Keratinocyte (primary cell): ENCODE measurements around the gene HCFC1.

ENCODE experiments used
- EZH2 ChIP-seq: IDR thresholded peaks from one replicate; pipeline ENCODE4 v1.6.1; 2012; ENCODE audit warnings: inconsistent platforms, mild to moderate bottlenecking, low read length, moderate library complexity
- TF ChIP-seq, protein P1 (sequence below), 3 experiments: IDR thresholded peaks in 1 of 3; conservative IDR thresholded peaks in 1 of 3; optimal IDR thresholded peaks in 1 of 3; 2 replicates in 2 of 3; 3 replicates in 1 of 3; pipeline versions ENCODE3 to v1.5.1; 2011; ENCODE audit warnings: low read length in 3 of 3, mild to moderate bottlenecking in 3 of 3, moderate library complexity in 2 of 3, control low read depth in 1 of 3, inconsistent platforms in 1 of 3; ENCODE audit not compliant: insufficient read depth in 2 of 3; ENCODE audit errors: extremely low read depth in 1 of 3

DNA sequence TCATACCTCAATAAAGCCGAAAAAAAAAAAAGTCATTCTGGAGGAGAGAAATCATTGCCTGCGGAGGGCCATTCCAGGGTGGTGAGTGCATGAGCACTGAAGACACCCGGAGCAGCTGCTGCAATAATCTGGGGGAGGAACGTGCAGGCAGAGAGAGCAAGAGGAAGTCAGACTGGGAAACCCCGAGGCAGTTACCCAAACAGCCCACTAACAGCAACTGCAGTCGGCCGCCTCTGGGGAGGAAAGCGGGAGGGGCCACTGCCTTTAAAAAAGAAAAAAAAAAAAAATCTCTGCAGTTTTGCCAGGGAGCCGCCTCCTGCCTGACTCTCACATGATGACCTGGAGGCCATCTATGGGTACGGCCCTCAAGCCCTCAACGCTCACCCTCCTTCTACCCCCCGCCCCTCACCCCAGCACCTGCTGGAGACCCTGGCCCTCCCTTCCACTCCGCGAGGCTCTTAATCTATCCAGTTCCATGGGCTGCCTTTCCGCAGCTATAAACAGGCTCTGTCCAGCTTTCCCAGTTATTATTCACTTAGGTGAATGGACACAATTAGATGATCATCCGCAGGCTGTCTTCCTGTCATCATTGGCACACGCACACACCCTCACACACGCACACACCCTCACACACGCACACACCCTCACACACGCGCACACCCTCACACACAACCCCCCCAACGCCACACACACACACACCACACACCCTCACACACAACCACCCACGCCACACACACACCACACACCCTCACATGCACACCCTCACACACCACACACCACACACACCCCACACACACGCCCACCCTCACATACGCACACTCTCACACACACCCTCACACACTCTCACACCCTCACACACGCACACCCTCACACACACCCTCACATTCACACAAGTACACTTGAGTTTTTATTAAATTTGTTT is 70.5 kb downstream of the HCFC1 start:
- TF ChIP-seq, protein P1, sequence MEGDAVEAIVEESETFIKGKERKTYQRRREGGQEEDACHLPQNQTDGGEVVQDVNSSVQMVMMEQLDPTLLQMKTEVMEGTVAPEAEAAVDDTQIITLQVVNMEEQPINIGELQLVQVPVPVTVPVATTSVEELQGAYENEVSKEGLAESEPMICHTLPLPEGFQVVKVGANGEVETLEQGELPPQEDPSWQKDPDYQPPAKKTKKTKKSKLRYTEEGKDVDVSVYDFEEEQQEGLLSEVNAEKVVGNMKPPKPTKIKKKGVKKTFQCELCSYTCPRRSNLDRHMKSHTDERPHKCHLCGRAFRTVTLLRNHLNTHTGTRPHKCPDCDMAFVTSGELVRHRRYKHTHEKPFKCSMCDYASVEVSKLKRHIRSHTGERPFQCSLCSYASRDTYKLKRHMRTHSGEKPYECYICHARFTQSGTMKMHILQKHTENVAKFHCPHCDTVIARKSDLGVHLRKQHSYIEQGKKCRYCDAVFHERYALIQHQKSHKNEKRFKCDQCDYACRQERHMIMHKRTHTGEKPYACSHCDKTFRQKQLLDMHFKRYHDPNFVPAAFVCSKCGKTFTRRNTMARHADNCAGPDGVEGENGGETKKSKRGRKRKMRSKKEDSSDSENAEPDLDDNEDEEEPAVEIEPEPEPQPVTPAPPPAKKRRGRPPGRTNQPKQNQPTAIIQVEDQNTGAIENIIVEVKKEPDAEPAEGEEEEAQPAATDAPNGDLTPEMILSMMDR (optimal IDR thresholded peaks at IDR 0.05 in 1 of 3, IDR thresholded peaks at IDR 0.05 in 1 of 3, conservative IDR thresholded peaks at IDR 0.05 in 1 of 3; ENCODE audit: extremely low read depth in 1 of 3, insufficient read depth in 2 of 3, low read length in 3 of 3), result no peak
- TF ChIP-seq EZH2, result no peak
